SH-SY5Y (cell line): Measurements from ENCODE around the gene ARHGAP26.

Source experiments
- GATA2 ChIP-seq: IDR thresholded peaks from 2 replicates; pipeline ENCODE4 v1.6.1; 2011; ENCODE audit warnings: mild to moderate bottlenecking, low read depth, low read length
- GATA3 ChIP-seq: IDR thresholded peaks from 2 replicates; pipeline ENCODE4 v1.6.1; 2011; ENCODE audit warnings: low read depth, mild to moderate bottlenecking, low read length, moderate library complexity

- no peak for TF ChIP-seq GATA2
- TF ChIP-seq GATA3 = no peak
Observed at GRCh38 chr5:142910128-142910527, 140.0 kb downstream of the ARHGAP26 start.
